GM19372 (cell line): ENCODE data around the gene IPO5.

Experiments used
- ATAC-seq: cut with Tn5 transposase; IDR thresholded peaks from one replicate; pipeline ENCODE4 v1.9.1; 2021; ENCODE audit warnings: mild to moderate bottlenecking, low read depth, moderate library complexity; ENCODE audit not compliant: unreplicated experiment

Gene IPO5

DNA sequence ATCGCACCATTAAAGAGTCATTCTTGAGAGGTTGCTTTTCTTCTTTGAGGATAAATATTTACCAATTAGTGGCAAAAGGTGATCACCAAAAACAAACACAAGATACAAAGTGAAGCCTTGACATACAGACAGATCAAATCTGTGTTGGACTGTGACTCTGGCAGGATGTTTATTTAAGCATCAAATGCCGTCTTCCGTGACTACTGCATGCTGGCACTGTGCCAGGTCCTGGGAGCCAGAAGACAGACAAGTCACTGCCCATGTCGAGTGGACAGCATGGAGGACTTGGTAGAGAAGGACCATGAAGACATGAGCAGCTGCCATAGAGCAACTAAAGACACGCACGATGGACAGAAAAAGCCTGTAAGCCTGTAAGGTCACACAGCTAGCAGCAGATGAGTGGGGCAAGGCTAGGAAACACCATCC, 96.6 kb downstream of the IPO5 start:
- no peak for ATAC-seq

DNA sequence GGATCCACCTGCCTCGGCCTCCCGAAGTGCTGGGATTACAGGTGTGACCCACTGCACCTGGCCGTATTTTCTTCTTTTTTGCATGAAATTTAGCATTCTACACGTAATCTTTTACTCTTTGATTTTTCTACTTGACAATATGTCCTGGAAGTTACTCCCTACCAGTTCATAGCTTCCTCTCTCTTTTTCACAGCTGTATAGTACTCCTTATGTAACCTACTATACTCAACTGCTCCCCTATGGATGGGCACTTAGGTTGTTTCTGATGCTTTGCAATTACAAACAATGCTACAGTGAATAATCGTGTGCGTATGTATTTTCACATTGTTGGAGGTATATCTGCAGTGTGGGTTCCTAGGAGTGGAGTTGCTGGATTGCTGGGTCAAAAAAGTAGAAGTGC, 98.9 kb downstream of the IPO5 start:
- ATAC-seq: no peak

DNA sequence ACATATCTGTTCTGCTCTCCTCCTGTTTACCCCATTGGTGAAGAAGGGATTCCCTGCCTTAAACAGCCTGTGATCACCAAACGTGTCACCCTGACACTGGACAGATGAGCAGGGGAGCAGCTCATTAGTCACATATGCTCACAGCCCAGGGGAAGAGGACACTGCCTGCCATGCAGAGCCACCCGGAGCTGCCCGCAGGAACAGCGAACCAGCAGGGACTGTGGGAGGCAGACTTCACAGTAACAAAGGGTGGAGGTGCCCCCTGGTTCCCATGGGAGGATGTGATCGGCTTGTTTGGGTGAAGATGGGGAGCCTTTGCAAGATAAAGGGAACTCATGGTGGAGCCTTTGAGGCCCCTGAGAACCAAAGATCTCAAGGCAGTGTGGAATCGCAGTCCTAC, 100.8 kb downstream of the IPO5 start:
- no peak for ATAC-seq

DNA sequence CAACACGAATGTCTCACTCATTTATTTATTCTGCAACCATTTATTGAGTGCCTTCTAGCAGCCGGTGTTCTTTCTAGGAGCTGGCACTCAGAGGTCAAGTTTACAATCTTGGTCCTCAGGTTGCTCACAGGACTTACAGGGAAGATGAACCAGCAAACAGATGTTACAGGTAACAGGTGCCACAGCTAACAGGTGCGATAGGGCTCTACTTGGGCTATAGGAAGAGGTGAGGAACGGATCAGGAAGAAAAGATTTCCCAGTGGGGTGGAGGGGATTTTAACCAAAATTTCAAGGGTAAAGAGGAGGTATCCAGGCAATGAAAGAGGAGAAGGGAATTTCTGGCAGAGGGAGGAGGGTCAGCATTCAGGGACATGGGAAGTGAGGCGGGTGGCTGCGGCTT, 102.1 kb downstream of the IPO5 start:
- no peak for ATAC-seq

DNA sequence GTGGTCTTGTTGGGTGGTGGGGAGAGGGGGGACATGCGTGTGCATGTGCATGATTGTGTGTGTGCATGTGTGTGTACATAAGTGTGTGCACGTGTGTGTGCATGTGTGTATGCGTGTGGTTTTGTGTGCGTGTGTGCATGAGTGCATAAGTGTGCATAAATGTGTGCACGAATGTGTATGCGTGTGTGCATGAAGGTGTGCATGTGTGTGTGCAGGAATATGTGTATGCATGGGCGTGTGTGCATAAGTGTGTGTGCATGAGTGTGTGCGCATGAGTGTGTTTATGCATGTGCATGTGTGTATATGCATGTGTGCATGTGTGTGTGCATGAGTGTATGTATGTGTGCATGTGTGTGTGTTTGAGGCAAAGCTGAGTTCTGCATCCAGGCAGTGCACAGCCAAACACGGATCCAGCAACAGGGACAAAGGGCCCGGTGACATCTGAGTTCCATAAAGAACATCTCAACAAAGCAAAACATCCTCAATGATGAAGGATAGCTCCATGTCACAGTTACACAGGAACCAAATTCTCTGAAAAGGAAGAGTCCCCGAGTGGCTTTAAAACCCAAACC, 103.5 kb downstream of the IPO5 start:
- no peak for ATAC-seq

DNA sequence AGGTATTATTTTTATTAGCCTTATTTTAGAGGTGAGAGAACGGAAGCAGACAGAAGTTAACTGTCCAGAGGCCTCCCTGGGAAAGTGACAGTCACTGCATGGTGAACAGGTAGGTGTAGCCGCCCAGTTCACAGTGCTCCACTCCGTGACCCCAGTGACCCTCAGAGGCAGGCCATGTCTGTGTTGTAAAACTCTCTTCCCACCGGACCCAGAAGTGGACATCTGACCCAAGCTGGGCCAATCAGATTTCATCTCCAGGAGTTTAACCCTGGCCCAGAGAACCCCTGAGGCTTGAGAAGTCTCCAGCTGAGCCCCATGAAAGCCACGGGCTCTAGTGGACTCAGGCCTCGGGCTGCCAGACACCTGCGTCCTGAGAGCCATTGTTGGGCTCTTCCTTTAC, 105.8 kb downstream of the IPO5 start:
- ATAC-seq: no peak

DNA sequence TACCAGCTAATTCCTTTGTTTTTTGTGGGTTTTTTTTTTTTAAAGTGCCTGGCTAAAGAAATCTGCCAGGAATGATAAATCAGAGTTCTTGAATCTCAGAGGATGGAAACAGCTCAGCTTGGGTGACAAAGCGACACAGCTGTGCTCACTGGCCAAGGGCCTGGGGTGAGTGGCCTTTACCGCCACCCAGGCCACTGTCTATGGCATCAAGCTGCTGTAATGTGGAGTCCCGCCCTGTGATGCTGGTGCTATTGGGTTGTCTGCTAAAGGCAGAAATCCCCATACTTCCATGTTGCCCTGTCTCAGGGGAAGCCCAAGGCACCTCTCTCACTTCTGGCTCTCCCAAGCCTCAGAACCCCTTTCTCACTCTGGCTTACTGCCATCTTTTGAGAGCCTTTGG, 106.8 kb downstream of the IPO5 start:
- ATAC-seq: no peak

DNA sequence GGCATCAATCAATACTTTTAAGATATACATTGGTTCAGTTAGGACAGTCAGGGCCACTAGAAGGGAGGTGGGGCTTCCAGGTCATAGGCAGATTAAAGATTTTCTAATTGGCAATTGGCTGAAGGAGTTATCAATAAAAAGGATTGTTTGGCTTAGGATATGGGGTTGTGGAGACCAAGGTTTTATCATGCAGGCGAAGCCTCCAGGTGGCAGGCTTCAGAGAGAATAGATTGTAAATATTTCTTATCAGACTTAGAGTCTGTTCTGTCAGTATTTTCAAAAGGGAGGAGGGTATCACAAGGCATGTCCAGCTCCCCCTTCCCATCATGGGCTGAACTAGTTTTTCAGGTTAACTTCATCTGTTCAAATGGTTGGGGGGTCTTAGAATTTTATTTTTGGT, 112.0 kb downstream of the IPO5 start:
- ATAC-seq: no peak

DNA sequence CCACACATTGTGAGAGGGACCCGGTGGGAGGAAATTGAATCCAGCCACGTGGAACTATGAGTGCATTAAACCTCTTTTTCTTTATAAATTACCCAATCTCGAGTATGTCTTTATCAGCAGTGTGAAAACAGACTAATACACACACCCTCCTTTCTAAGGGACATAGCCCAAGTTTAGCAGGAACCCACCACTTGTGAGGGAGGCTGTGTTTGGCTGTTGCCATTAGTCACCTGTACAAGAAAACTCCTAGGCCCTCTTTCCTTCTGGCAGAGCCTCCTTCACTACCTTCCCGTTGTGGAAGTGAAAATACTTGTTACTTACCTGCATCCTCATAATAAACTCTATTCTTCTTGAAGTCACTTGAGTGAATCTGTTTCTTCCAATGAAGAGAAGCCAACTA, 113.2 kb downstream of the IPO5 start:
- no peak for ATAC-seq

DNA sequence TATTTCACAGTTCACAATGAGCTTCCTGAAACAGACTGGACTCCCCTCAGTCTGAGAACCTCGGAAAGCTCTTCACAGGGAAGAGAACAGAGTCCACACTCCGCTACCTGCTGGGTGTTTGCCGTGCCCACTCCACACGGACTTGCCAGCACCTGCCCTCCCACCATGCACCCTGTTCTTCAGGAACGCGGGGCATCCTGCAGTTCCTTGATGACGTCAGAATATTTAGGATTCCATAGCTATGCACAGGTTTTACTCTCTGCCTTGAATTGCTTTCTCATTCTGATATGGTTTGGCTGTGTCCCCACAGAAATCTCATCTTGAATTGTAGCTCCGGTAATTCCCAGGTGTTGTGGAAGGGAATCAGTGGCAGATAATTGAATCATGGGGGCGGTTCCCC, 115.0 kb downstream of the IPO5 start:
- no peak for ATAC-seq

DNA sequence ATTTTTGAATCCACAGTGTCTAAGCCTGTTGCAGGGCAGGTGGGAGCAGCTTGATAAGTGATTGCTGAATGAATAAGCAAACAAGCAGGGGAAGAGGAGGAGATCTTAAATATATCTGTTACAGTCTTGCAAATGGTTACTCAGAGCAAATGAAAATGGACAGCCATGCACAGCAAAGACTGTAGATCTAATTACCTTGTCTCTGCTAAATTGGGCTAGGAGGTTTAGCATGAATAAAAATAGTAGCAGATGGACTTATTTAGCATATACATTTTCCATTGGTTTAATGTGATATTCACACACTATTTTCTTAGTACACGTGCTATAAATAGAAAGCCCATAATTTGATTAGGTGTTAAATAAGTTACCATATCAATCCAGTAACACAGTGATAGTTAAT, 116.5 kb downstream of the IPO5 start:
- no peak for ATAC-seq

DNA sequence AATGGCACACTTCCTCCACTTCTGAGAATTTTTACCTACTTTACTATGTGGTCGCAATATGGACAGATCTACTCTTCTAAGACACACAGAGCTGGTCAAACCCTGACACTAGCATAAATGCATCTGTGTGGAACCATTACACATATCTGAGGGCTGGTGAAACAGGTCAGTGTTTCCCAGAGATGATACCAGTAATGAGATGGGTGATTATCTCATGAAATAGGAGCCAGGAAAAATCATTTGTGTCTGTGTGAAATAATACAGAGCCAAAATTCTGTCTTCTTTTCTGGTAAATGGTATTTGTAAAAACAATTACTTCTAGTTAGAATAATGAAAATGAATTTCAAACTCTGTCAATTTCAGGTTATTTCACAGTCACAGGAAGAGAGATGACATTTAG, 117.8 kb downstream of the IPO5 start:
- no peak for ATAC-seq

DNA sequence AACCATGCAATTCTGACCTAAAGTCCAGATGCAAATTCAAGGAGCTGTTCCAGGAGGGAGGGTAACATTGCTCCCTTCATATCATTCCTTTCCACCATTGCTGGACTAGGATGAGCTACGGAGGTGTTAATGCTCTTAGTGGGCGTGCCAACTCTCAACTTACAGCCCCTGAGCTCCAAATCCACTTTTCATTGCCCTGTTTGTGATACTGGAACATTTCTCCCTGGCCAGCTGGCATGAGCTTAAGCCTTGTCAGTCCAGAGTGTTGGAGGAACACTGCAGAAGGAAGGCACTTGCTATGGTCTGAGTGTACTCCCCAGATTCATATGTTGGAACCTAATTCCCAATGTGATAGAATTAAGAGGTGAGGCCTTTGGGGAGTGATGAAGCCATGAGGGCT, 119.0 kb downstream of the IPO5 start:
- ATAC-seq: no peak
